ENCODE data around the gene EPN3.

EPN3 gene

GRCh38 chr17:50588391-50589049, 56.0 kb downstream of the EPN3 start:
- DNase-seq (ENCODE audit: low spot score), result no peak
- CTCF ChIA-PET, result no interaction called here
- no peak for TF ChIP-seq CTCF (conservative IDR thresholded peaks at IDR 0.05; ENCODE audit: low read depth)
- peak overlapping the region; percentile 10; the same call in 1 of the 2 replicates for H3K27ac ChIP-seq
- POLR2A ChIA-PET (ENCODE audit: low non-redundant PET), result no interaction called here

- ChIA-PET CTCF (no interaction called here), POLR2A (ENCODE audit: low non-redundant PET) (no interaction called here)
- H3K27ac ChIP-seq, result peak overlapping the region; percentile 10
- no peak for TF ChIP-seq CTCF (conservative IDR thresholded peaks at IDR 0.05; ENCODE audit: low read depth)
- DNase-seq (ENCODE audit: low spot score), result no peak
These were observed 56.7 kb downstream of the EPN3 start for GRCh38 chr17:50589095-50589705.

- POLR2A ChIA-PET (ENCODE audit: low non-redundant PET), result no interaction called here
- no peak for TF ChIP-seq CTCF (conservative IDR thresholded peaks at IDR 0.05; ENCODE audit: low read depth)
- H3K27ac ChIP-seq, result no peak overlapping the region
- DNase-seq (ENCODE audit: low spot score), result no peak
- CTCF ChIA-PET, result no interaction called here
These were observed 58.6 kb downstream of the EPN3 start for GRCh38 chr17:50590946-50591737.

- TF ChIP-seq CTCF (conservative IDR thresholded peaks at IDR 0.05; ENCODE audit: low read depth), result no peak
- ChIA-PET CTCF (no interaction called here), POLR2A (ENCODE audit: low non-redundant PET) (no interaction called here)
- no peak for DNase-seq (ENCODE audit: low spot score)
- no peak overlapping the region for H3K27ac ChIP-seq
These were observed 60.8 kb downstream of the EPN3 start for GRCh38 chr17:50593321-50593720.

Data from RWPE1 (cell line).